ENCODE data around the gene ABHD2. TPM values are rescaled to one million over a fixed set of nuclear protein-coding genes. Genes with fewer than 3 reads are reported as not detected.

The ABHD2 gene
- total and polyA plus RNA-seq, 11 donors: 8.6 to 243 (median 116) TPM

DNA sequence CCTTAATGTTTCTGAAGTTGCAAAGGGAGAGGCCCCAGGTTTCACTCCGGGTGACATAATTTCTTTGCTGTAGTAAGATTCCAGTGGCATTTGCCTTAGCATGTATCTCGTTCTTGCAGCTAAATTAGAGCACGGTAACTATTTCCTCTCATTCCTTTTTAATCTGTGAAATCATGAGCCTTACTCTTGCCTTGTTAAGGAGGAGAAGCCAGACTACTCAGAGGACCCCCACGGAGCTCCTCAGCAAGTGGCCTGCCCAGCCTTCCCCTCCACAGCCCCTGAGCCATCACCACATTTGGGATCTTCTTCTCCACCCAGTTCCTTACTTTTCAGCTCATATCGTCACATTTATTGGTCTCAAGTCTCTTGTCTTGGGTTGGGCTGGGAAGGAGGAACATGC, 54.2 kb downstream of the ABHD2 start:
- Histone ChIP-seq H3K27ac (peak overlapping the region in 9 of 12 donors; percentile 19 to 78 (median 58)), H3K4me1 (peaks cover 20 to 90% (median 68%) of the 10 kb centered on the region in 12 donors), H3K4me3 (no peak overlapping the region), H3K27me3 (no peaks in the 10 kb centered on the region), H3K36me3 (peaks cover 0 to 21% (median 4%) of the 10 kb centered on the region in 9 donors), H3K9me3 (no peaks in the 10 kb centered on the region)
- no peak for ATAC-seq
- intact Hi-C loops (cut with DNase I): no loop called here
- TF ChIP-seq, protein P1, sequence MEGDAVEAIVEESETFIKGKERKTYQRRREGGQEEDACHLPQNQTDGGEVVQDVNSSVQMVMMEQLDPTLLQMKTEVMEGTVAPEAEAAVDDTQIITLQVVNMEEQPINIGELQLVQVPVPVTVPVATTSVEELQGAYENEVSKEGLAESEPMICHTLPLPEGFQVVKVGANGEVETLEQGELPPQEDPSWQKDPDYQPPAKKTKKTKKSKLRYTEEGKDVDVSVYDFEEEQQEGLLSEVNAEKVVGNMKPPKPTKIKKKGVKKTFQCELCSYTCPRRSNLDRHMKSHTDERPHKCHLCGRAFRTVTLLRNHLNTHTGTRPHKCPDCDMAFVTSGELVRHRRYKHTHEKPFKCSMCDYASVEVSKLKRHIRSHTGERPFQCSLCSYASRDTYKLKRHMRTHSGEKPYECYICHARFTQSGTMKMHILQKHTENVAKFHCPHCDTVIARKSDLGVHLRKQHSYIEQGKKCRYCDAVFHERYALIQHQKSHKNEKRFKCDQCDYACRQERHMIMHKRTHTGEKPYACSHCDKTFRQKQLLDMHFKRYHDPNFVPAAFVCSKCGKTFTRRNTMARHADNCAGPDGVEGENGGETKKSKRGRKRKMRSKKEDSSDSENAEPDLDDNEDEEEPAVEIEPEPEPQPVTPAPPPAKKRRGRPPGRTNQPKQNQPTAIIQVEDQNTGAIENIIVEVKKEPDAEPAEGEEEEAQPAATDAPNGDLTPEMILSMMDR (IDR thresholded peaks at IDR 0.05): no peak
- no peak for TF ChIP-seq POLR2A (IDR thresholded peaks at IDR 0.05)
- WGBS, 4 donors: 57 to 67% (median 65%) methylated on average over 5 of the region's 5 CpGs
- DNase-seq: no peak

DNA sequence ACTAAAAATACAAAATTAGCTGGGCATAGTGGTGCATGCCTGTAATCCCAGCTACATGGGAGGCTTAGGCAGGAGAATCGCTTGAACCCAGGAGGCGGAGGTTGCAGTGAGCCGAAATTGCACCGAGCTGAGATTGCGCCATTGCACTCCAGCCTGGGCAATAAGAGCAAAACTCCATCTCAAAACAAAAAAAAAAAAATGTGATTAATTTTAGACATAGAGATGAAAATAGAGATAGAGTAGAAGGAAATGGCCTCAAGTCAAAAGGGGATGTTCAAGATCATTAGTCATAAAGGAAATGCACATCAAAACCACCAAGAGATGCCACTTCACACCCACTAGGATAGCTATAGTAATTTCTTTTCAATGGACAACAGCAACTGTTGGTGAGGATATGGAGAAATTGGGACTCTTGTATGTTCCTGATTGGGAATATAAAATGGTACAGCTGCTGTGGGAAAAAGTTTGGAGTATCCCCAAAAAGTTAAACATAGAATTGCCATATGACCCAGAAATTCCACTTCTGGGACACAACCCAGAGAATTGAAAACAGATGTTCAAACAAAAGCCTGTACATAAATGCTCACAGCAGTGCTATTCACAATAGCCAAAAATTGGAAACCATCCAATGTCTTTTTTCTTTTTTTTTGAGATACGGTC, 55.4 kb downstream of the ABHD2 start:
- H3K27me3 ChIP-seq: no peaks in the 10 kb centered on the region
- DNase-seq (no peak), ATAC-seq (peak; percentile 19 to 62 (median 42))
- H3K4me3 ChIP-seq: no peak overlapping the region
- intact Hi-C loops (cut with DNase I): no loop called here
- TF ChIP-seq POLR2A (IDR thresholded peaks at IDR 0.05): no peak
- TF ChIP-seq, protein P1 (IDR thresholded peaks at IDR 0.05): no peak
- WGBS, 4 donors: 41 to 58% (median 46%) methylated on average over 6 of the region's 6 CpGs
- H3K36me3 ChIP-seq: peaks cover 0 to 21% (median 4%) of the 10 kb centered on the region in 9 donors
- H3K9me3 ChIP-seq: no peaks in the 10 kb centered on the region
- peaks cover 13 to 83% (median 58%) of the 10 kb centered on the region in 12 donors for H3K4me1 ChIP-seq
- peak overlapping the region in 11 of 12 donors; percentile 33 to 76 (median 58) for H3K27ac ChIP-seq

DNA sequence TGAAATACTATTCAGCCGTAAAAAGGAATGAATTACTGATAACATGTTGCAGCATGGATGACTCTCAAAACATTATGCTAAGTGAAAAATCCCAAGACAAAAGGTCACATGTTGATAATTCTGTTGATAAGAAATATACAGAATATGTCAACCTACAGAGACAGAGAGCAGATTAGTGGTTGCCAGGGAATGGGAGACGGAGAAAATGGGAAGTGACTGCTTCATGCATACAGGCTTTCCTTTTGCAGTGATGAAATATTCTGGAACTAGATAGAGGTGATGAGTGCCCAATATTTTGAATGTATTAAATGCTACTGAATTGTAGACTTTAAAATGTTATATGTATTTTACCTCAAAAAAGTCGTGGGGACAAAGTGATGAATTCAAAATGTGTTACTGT, 56.2 kb downstream of the ABHD2 start:
- Histone ChIP-seq H3K9me3 (no peaks in the 10 kb centered on the region), H3K27me3 (no peaks in the 10 kb centered on the region), H3K4me1 (peaks cover 6 to 81% (median 53%) of the 10 kb centered on the region in 12 donors), H3K36me3 (peaks cover 0 to 18% (median 4%) of the 10 kb centered on the region in 9 donors), H3K4me3 (no peak overlapping the region), H3K27ac (peak overlapping the region in 8 of 12 donors; percentile 46 to 76 (median 60))
- intact Hi-C loops (cut with DNase I): no loop called here
- no peak for ATAC-seq
- DNase-seq: no peak
- no peak for TF ChIP-seq POLR2A (IDR thresholded peaks at IDR 0.05)
- TF ChIP-seq, protein P1 (IDR thresholded peaks at IDR 0.05): no peak
- 92 to 94% (median 93%) methylated on average over 3 of the region's 3 CpGs for WGBS, 4 donors

DNA sequence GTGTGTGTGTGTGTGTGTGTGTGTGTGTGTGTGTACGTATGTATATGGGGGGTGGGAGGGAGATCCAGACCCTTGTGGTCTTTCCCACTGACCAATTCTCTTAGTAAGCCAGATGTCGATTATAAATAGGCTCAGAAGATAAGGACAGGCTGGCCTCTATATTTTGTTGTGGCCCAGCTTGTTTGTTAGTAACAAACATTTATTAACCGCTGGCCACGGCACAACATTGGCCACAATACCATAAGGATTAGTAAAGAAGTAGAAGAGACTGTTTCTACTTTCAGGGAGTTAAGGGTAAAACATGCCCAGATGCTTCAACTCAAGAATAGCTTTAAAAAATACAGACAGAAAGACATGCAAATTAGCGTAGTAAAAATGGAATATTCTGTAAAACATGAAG, 58.1 kb downstream of the ABHD2 start:
- ATAC-seq: no peak
- H3K4me3 ChIP-seq: no peak overlapping the region
- no peaks in the 10 kb centered on the region for H3K9me3 ChIP-seq
- H3K4me1 ChIP-seq: peaks cover 0 to 80% (median 41%) of the 10 kb centered on the region in 12 donors
- intact Hi-C loops (cut with DNase I): loop anchor here in 1 of 10 donors (1.0 kb wide), 1 partner anchor 9 kb away; no protein-coding TSS in a partner anchor
- DNase-seq: no peak
- WGBS, 4 donors: 51 to 62% (median 60%) methylated on average over 5 of the region's 5 CpGs
- no peak overlapping the region for H3K27ac ChIP-seq
- peaks cover 0 to 13% (median 1%) of the 10 kb centered on the region in 9 donors for H3K36me3 ChIP-seq
- H3K27me3 ChIP-seq: no peaks in the 10 kb centered on the region
- no peak for TF ChIP-seq POLR2A (IDR thresholded peaks at IDR 0.05)
- TF ChIP-seq, protein P1 (IDR thresholded peaks at IDR 0.05): no peak

All from heart left ventricle (tissue), 16 donors.